GM12878 (cell line): Measurements from ENCODE around the gene CLDN34. TPM values are rescaled to one million over a fixed set of nuclear protein-coding genes. Genes with fewer than 3 reads are reported as not detected.

Experiments used
- ATAC-seq: fragments of 200-7000 bp; cut with Tn5 transposase; 3 replicates; pipeline ENCODE4 v1.9.1; 2020; ENCODE audit warnings: mild to moderate bottlenecking, moderate library complexity
- BruUV-seq: library from RNA; stranded (reverse); fragments of 400-500 nt; replicated peaks from 2 replicates; lab custom pipeline; 2021; lab: Mats Ljungman, UMichigan
- CTCF ChIA-PET: fragments of 300-600 bp; sonication (Branson Sonifier 250); formaldehyde crosslinking; extraction: SDS; loops from one replicate; lab custom pipeline; 2021; ENCODE audit warnings: inconsistent platforms; lab: Yijun Ruan, JAX
- POLR2A ChIA-PET: fragments of 350-600 bp; formaldehyde crosslinking; extraction: SDS; loops from one replicate; lab custom pipeline; 2021; ENCODE audit warnings: inconsistent platforms; lab: Charles Lee
- RAD21 ChIA-PET: fragments of 300-600 bp; sonication (Branson Sonifier 250); formaldehyde crosslinking; loops from one replicate; lab custom pipeline; 2023; ENCODE audit warnings: antibody characterized with exemption; ENCODE audit not compliant: unreplicated experiment; lab: Charles Lee
- SMC1A ChIA-PET: fragments of 300-600 bp; sonication (Branson Sonifier 250); formaldehyde crosslinking; loops from one replicate; lab custom pipeline; 2023; ENCODE audit not compliant: unreplicated experiment, uncharacterized antibody; lab: Charles Lee
- DNase-seq: peaks from one replicate; pipeline ENCODE4 v3.0.0-alpha.2; 2011; ENCODE audit warnings: low read depth, low spot score
- FAIRE-seq: peaks from 3 replicates; lab custom pipeline; 2011; peaks lifted over from hg19 to GRCh38; lab: Jason Lieb, UNC
- H2AFZ ChIP-seq: 2 replicates; pipeline ENCODE4 v1.6.0; 2011; ENCODE audit warnings: low read depth, low read length, control low read depth; ENCODE audit not compliant: control insufficient read depth
- H3K27ac ChIP-seq: 2 replicates; pipeline ENCODE4 v1.5.1; 2011; ENCODE audit warnings: control low read depth; ENCODE audit not compliant: control insufficient read depth, insufficient read depth
- H3K27me3 ChIP-seq, 2 experiments: replicated peaks in 1 of 2; 2 replicates each; pipeline versions ENCODE4 v1.6.0 to v1.6.1; 2011; ENCODE audit warnings: low read length in 1 of 2; ENCODE audit not compliant: control insufficient read depth in 2 of 2, insufficient read depth in 2 of 2
- H3K36me3 ChIP-seq, 2 experiments: 2 replicates each; pipeline ENCODE4 v1.5.1; 2011; ENCODE audit warnings: low read length in 1 of 2; ENCODE audit not compliant: control insufficient read depth in 2 of 2, insufficient read depth in 2 of 2
- H3K4me1 ChIP-seq: 2 replicates; pipeline ENCODE4 v1.6.1; 2011; ENCODE audit warnings: mild to moderate bottlenecking, low read length, moderate library complexity, mixed read lengths; ENCODE audit not compliant: control insufficient read depth, insufficient read depth
- H3K4me2 ChIP-seq: 2 replicates; pipeline ENCODE4 v1.6.0; 2011; ENCODE audit warnings: control low read depth; ENCODE audit not compliant: control insufficient read depth, insufficient read depth
- H3K4me3 ChIP-seq: fragments of 200-600 bp; sonication (generic); 2 replicates; pipeline ENCODE4 v1.5.1; 2016
- H3K79me2 ChIP-seq: 2 replicates; pipeline ENCODE4 v1.6.0; 2011; ENCODE audit warnings: low read length; ENCODE audit not compliant: control insufficient read depth, insufficient read depth
- H3K9ac ChIP-seq: 2 replicates; pipeline ENCODE4 v1.8.0; 2011; ENCODE audit warnings: low read length, control low read depth, mixed read lengths; ENCODE audit not compliant: control insufficient read depth, insufficient read depth
- H3K9me3 ChIP-seq: replicated peaks from 3 replicates; pipeline ENCODE4 v1.5.1; 2011; ENCODE audit warnings: mild to moderate bottlenecking, low read length; ENCODE audit not compliant: control insufficient read depth, insufficient read depth
- H4K20me1 ChIP-seq: 2 replicates; pipeline ENCODE4 v1.6.0; 2011; ENCODE audit not compliant: control insufficient read depth, insufficient read depth
- CTCF ChIP-seq, 3 experiments: IDR thresholded peaks in 2 of 3; conservative IDR thresholded peaks in 1 of 3; 2 replicates each; pipeline ENCODE4 v1.5.1; 2011; ENCODE audit warnings: low read depth in 3 of 3, low read length in 3 of 3, mild to moderate bottlenecking in 3 of 3, control low read depth in 2 of 3, moderate library complexity in 2 of 3, inconsistent platforms in 1 of 3, mixed read lengths in 1 of 3; ENCODE audit not compliant: control insufficient read depth in 2 of 3, insufficient read depth in 1 of 3; ENCODE audit errors: extremely low read depth in 1 of 3
- WGBS: methylation state at CpG from one replicate; pipeline ENCODE4 v1.1.6; 2016; ENCODE audit warnings: low lambda C conversion rate; ENCODE audit not compliant: insufficient replicate concordance, insufficient coverage; ENCODE audit errors: missing lambda C conversion rate; 5-methylcytosine and 5-hydroxymethylcytosine counted together
- in situ Hi-C: fragments of 300-500 bp; cut with MboI; formaldehyde crosslinking; loops from 9 replicates; pipeline ENCODE4 v1.14.3; 2018; ENCODE audit warnings: mixed read lengths
- intact Hi-C: fragments of 100-400 bp; cut with micrococcal nuclease; formaldehyde crosslinking; loops from one replicate; pipeline ENCODE4 v1.14.2; 2022; ENCODE audit not compliant: unreplicated experiment
- polyA plus RNA-seq, 11 experiments: library from polyadenylated mRNA; depleted of rRNA in 4 of 11; unstranded in 6 of 11; stranded (reverse) in 5 of 11; fragments of >200 nt; fragmentation: Nextera tagmentation in 4 of 11; fragmentation: Illumina TruSeq in 1 of 11; extraction: Ambion mirVana in 4 of 11; extraction: Trizol in 1 of 11; gene quantifications; 1 replicate in 1 of 11; 2 replicates in 10 of 11; pipeline versions ENCODE4 v1.2.1 to v1.2.3, GENCODE V29; 2011 to 2016; ENCODE audit warnings: inconsistent platforms in 2 of 11, missing spikeins in 2 of 11, low read depth in 1 of 11
- total RNA-seq, 4 experiments: library from RNA; depleted of rRNA in 3 of 4; stranded (reverse); fragments of >200 nt in 3 of 4; fragmentation: Illumina TruSeq in 1 of 4; extraction: Trizol in 1 of 4; gene quantifications; 2 replicates each; pipeline versions ENCODE4 v1.2.1 to v1.2.3, GENCODE V29; 2013 to 2021
- TF ChIP-seq, protein P1 (sequence below): IDR thresholded peaks from 2 replicates; pipeline ENCODE4 v1.6.1; 2011; ENCODE audit warnings: mild to moderate bottlenecking, low read depth, low read length, moderate library complexity; ENCODE audit not compliant: insufficient replicate concordance

The CLDN34 gene
- total and polyA plus RNA-seq, 10 of the 15 experiments (the other 5 are each of a cell fraction or from before 2014, with no cell fraction given) = not detected

- ChIA-PET CTCF (interaction anchor here (0.6 to 1.0 kb wide), 3 partner anchors 12 to 164 kb away, joined by 3 to 4 read pairs (median 3); no protein-coding TSS in a partner anchor), SMC1A (interaction anchor here (0.7 kb wide), 1 partner anchor 64 kb away, joined by 3 read pairs; no protein-coding TSS in a partner anchor), RAD21 (no interaction called here), POLR2A (no interaction called here)
- intact Hi-C loops = no loop called here
- H3K9me3 ChIP-seq = no peaks in the 10 kb centered on the region; the same call in 2 of the 3 replicates
- H3K9ac ChIP-seq = no peak overlapping the region
- H3K79me2 ChIP-seq = no peaks in the 10 kb centered on the region
- ATAC-seq (peak; percentile 42; the same call in 2 of the 3 replicates), DNase-seq (no peak), FAIRE-seq (no peak)
- no peak overlapping the region for H2AFZ ChIP-seq
- no peaks in the 10 kb centered on the region for H4K20me1 ChIP-seq
- no peaks in the 10 kb centered on the region for H3K27me3 ChIP-seq
- in situ Hi-C loops = no loop called here
- 11% methylated on average over 9 of the region's 9 CpGs for WGBS
- H3K4me3 ChIP-seq = no peak overlapping the region
- H3K27ac ChIP-seq = no peak overlapping the region
- H3K4me2 ChIP-seq = no peak overlapping the region
- no peaks in the 10 kb centered on the region for H3K4me1 ChIP-seq
- no peaks in the 10 kb centered on the region for H3K36me3 ChIP-seq
- TF ChIP-seq, protein P1, sequence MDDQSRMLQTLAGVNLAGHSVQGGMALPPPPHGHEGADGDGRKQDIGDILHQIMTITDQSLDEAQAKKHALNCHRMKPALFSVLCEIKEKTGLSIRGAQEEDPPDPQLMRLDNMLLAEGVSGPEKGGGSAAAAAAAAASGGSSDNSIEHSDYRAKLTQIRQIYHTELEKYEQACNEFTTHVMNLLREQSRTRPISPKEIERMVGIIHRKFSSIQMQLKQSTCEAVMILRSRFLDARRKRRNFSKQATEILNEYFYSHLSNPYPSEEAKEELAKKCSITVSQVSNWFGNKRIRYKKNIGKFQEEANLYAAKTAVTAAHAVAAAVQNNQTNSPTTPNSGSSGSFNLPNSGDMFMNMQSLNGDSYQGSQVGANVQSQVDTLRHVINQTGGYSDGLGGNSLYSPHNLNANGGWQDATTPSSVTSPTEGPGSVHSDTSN = no peak
- peak in 1 of 3 experiments; percentile 6; a peak in 1 of 6 replicates for TF ChIP-seq CTCF (IDR thresholded peaks at IDR 0.05 in 2 of 3, conservative IDR thresholded peaks at IDR 0.05 in 1 of 3; ENCODE audit: control insufficient read depth in 2 of 3, extremely low read depth in 1 of 3, insufficient read depth in 1 of 3, low read depth in 3 of 3, low read length in 3 of 3)
- no TSS peak for BruUV-seq
Observed at GRCh38 chrX:9957743-9958142, 9.4 kb upstream of the CLDN34 start.
